Transverse colon (tissue), 4 donors: ENCODE measurements around the gene OR2A14. TPM values are rescaled to one million over a fixed set of nuclear protein-coding genes. Genes with fewer than 3 reads are reported as not detected.
"Not testable (repeated sequence)": the region's sequence is repeated elsewhere in the genome, so short reads cannot be mapped to it uniquely, and the experiment has no call there.

ENCODE experiments used
- DNase-seq: peaks from one replicate; pipeline ENCODE4 v3.0.0-alpha.2; 2019
- H3K27ac ChIP-seq, 4 donors: fragments of 200-600 bp; sonication (generic); 2 replicates each; pipeline ENCODE4 v1.5.1; 2016 to 2018; ENCODE audit warnings: inconsistent platforms in 4 of 4
- H3K27me3 ChIP-seq: fragments of 200-600 bp; sonication (generic); 2 replicates; pipeline ENCODE4 v1.5.1; 2017; ENCODE audit warnings: inconsistent platforms
- H3K36me3 ChIP-seq, 4 donors: fragments of 200-600 bp; sonication (generic); 2 replicates each; pipeline ENCODE4 v1.5.1; 2017 to 2019; ENCODE audit warnings: inconsistent platforms in 4 of 4
- H3K4me1 ChIP-seq, 4 donors: fragments of 200-600 bp; sonication (generic); 2 replicates each; pipeline ENCODE4 v1.5.1; 2017 to 2020; ENCODE audit warnings: inconsistent platforms in 4 of 4
- H3K4me3 ChIP-seq, 4 donors: fragments of 200-600 bp; sonication (generic); 1 replicate in 1 of 4; 2 replicates in 3 of 4; pipeline versions ENCODE4 v1.5.1 to v1.6.1; 2017 to 2019; ENCODE audit warnings: inconsistent platforms in 4 of 4
- H3K9me3 ChIP-seq, 2 donors: fragments of 200-600 bp; sonication (generic); 2 replicates each; pipeline ENCODE4 v1.5.1; 2017 to 2019; ENCODE audit warnings: inconsistent platforms in 2 of 2
- CTCF ChIP-seq, 5 experiments: fragments of 200-600 bp in 3 of 5; fragments of 450-650 bp in 2 of 5; sonication (generic) in 3 of 5; IDR thresholded peaks; 1 replicate in 2 of 5; 2 replicates in 3 of 5; pipeline ENCODE4 v1.5.1; 2016 to 2017; ENCODE audit warnings: antibody characterized with exemption in 5 of 5, inconsistent platforms in 3 of 5, mild to moderate bottlenecking in 2 of 5, moderate library complexity in 1 of 5
- EP300 ChIP-seq: sonication (generic); formaldehyde crosslinking; IDR thresholded peaks from one replicate; pipeline ENCODE4 v1.6.1; 2017; ENCODE audit warnings: antibody characterized with exemption, low read depth
- POLR2A ChIP-seq: fragments of 450-650 bp; IDR thresholded peaks from one replicate; pipeline ENCODE4 v1.6.1; 2016; ENCODE audit warnings: antibody characterized with exemption, mild to moderate bottlenecking, moderate library complexity
- POLR2AphosphoS5 ChIP-seq, 3 donors: sonication (generic); formaldehyde crosslinking; IDR thresholded peaks; one replicate each; pipeline ENCODE4 v1.6.1; 2016; ENCODE audit warnings: antibody characterized with exemption in 3 of 3
- WGBS, 2 donors: methylation state at CpG; one replicate each; pipeline ENCODE4 v1.1.5; 2018; ENCODE audit warnings: low coverage in 1 of 2; 5-methylcytosine and 5-hydroxymethylcytosine counted together
- in situ Hi-C, 4 donors: fragments of 200-750 bp; cut with MboI; loops; one replicate each; pipeline versions ENCODE4 v1.15.0 to v1.15.1; 2017; ENCODE audit warnings: low sequenced_read_pairs in 3 of 4, low pct_ligation_motif_present in 1 of 4, low pct_unique_long_range_greater_than_20kb in 1 of 4
- intact Hi-C: fragments of 100-400 bp; cut with DNase I; formaldehyde crosslinking; loops from one replicate; pipeline ENCODE4 v1.15.1; 2023; ENCODE audit warnings: low total_unique reads
- total RNA-seq, 4 donors: library from RNA; depleted of rRNA; stranded (reverse); fragments of >200 nt; gene quantifications; one replicate each; pipeline ENCODE4 v1.1.0, GENCODE V29; 2016

Gene OR2A14
- total RNA-seq, 4 donors from 2014 or later: not detected

- peaks cover 11 to 16% of the 10 kb centered on the region in 2 donors for H3K9me3 ChIP-seq
- intact Hi-C loops (no loop called here), in situ Hi-C loops (no loop called here)
- H3K27ac ChIP-seq: no peak overlapping the region
- no peak for DNase-seq
- 96 to 97% methylated on average over 3 of the region's 3 CpGs for WGBS, 2 donors
- H3K4me3 ChIP-seq: no peak overlapping the region
- H3K27me3 ChIP-seq: no peaks in the 10 kb centered on the region
- H3K4me1 ChIP-seq: no peaks in the 10 kb centered on the region
- no peaks in the 10 kb centered on the region for H3K36me3 ChIP-seq
- no peak for TF ChIP-seq CTCF (IDR thresholded peaks at IDR 0.05)
- no peak for TF ChIP-seq POLR2AphosphoS5 (IDR thresholded peaks at IDR 0.05)
- TF ChIP-seq POLR2A: no peak
- no peak for TF ChIP-seq EP300
Measured at GRCh38 chr7:144144426-144144825, 21.4 kb downstream of the OR2A14 start.

DNA sequence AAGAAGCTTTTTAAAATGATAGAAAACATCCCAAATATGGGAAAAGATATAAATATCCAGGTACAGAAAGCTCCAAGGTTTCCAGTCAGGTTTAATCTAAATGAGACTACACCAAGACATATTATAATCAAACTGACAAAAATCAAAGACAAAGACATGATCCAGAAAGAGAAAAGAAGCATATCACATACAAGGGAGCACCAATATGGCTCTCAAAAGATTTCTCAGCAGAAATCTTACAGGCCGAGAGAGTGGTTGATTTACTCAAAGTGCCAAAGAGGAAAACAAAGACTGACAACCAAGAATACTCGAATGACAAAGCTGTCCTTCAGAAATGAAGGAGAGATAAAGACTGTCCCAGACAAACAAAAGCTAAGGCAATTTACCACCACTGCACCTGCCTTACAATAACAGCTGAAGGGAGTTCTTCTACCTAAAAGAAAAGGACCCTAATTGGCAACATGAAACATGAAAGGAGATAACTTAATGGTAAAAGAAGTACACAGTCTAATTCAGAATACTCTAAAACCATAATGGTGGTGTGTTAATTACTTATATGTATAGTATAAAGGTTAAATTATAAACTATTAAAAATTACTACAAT is 25.4 kb downstream of the OR2A14 start:
- Histone ChIP-seq H3K36me3 (no peaks in the 10 kb centered on the region), H3K4me3 (no peak overlapping the region), H3K27me3 (no peaks in the 10 kb centered on the region), H3K4me1 (no peaks in the 10 kb centered on the region), H3K27ac (no peak overlapping the region), H3K9me3 (peaks cover 20 to 22% of the 10 kb centered on the region in 2 donors)
- TF ChIP-seq CTCF (IDR thresholded peaks at IDR 0.05): no peak
- no peak for TF ChIP-seq POLR2A
- no peak for TF ChIP-seq POLR2AphosphoS5 (IDR thresholded peaks at IDR 0.05)
- TF ChIP-seq EP300: no peak
- in situ Hi-C loops (no loop called here), intact Hi-C loops (no loop called here)
- DNase-seq: no peak
- 69 to 79% methylated on average over 2 of the region's 2 CpGs for WGBS, 2 donors

- TF ChIP-seq CTCF (IDR thresholded peaks at IDR 0.05) (no peak), EP300 (no peak), POLR2A (no peak), POLR2AphosphoS5 (IDR thresholded peaks at IDR 0.05) (no peak)
- no peaks in the 10 kb centered on the region for H3K36me3 ChIP-seq
- WGBS, 2 donors: 87 to 93% methylated on average over 1 of the region's 1 CpG
- no peaks in the 10 kb centered on the region for H3K4me1 ChIP-seq
- intact Hi-C loops (no loop called here), in situ Hi-C loops (loop anchor here in 1 of 4 donors (25.0 kb wide), 1 partner anchor 228 kb away; no protein-coding TSS in a partner anchor)
- H3K27ac ChIP-seq: no peak overlapping the region
- H3K4me3 ChIP-seq: no peak overlapping the region
- no peak for DNase-seq
- no peaks in the 10 kb centered on the region for H3K9me3 ChIP-seq
- no peaks in the 10 kb centered on the region for H3K27me3 ChIP-seq
Measured at GRCh38 chr7:144158861-144159260, 35.9 kb downstream of the OR2A14 start.

DNA sequence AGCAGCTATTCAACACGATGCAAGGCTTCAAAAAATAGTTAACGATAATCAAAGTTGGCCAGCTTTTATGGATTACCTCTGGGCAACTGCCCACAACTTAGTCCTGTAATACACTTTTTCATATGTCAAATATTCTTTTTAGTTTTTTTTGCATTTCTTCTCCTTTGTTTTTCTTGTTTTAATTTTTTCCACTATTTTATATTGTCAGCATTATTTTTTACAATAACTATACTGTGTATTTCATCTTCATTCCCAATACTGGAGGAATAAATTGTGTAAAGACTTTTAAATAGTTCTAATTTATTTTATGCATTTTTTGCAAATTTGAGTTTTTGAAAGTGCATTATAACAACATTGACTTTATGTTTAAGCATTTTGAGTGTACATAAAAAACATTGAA is 41.8 kb downstream of the OR2A14 start:
- intact Hi-C loops: no loop called here
- Histone ChIP-seq H3K4me1 (no peaks in the 10 kb centered on the region), H3K36me3 (no peaks in the 10 kb centered on the region), H3K27me3 (no peaks in the 10 kb centered on the region), H3K27ac (no peak overlapping the region), H3K9me3 (no peaks in the 10 kb centered on the region), H3K4me3 (no peak overlapping the region)
- WGBS, 2 donors: 73 to 88% methylated on average over 2 of the region's 2 CpGs
- DNase-seq: no peak
- no peak for TF ChIP-seq EP300
- no peak for TF ChIP-seq POLR2A
- TF ChIP-seq CTCF (IDR thresholded peaks at IDR 0.05): no peak
- TF ChIP-seq POLR2AphosphoS5 (IDR thresholded peaks at IDR 0.05): no peak
- in situ Hi-C loops: loop anchor here in 1 of 4 donors (25.0 kb wide), 1 partner anchor 223 kb away; no protein-coding TSS in a partner anchor

DNA sequence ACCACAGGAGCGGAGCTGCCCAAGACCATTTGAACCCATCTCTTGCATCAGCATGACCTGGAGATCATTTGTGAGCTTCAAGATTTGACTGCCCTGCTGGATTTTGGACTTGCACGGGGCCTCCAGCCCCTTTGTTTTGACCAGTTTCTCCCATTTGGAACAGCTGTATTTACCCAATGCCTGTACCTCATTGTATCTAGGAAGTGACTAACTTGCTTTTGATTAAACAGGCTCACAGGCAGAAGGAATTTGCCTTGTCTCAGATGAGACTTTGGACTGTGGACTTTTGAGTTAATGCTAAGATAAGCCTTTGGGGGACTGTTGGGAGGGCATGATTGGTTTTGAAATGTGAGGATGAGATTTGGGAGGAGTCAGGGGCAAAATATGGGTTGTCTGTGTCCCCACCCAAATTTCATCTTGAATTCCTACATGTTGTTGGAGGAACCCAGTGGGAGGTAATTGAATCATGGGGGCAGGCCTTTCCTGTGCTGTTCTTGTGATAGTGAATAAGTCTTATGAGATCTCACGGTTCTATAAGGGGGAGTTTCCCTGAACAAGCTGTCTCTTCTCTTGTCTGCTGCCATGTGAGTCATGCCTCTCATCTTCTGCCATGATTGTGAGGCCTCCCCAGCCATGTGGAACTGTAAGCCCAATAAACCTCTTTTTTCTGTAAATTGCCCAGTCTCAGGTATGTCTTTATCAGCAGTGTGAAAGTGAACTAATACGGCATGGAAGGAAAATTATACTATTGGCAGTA is 48.8 kb downstream of the OR2A14 start:
- intact Hi-C loops, H3K36me3 ChIP-seq: not testable (repeated sequence)
- WGBS, 2 donors: 78 to 79% methylated on average over 2 to 4 of the region's 4 CpGs

More for the DNA sequence above, 48.8 kb downstream of the OR2A14 start:
- H3K4me1 ChIP-seq, DNase-seq, H3K9me3 ChIP-seq, H3K27me3 ChIP-seq, H3K4me3 ChIP-seq, H3K27ac ChIP-seq: not testable (repeated sequence)
- in situ Hi-C loops: loop anchor here in 3 of 4 donors (5.0 to 25.0 kb wide), 3 partner anchors 216 to 226 kb away; no protein-coding TSS in a partner anchor
